A673 (cell line): Measurements from ENCODE around the gene CACNA2D3. TPM values are rescaled to one million over a fixed set of nuclear protein-coding genes. Genes with fewer than 3 reads are reported as not detected.

Experiments used
- BruUV-seq: library from RNA; stranded (reverse); fragments of 400-500 nt; replicated peaks from 2 replicates; lab custom pipeline; 2021; lab: Mats Ljungman, UMichigan
- CTCF ChIA-PET: fragments of 300-600 bp; sonication (Branson Sonifier 250); formaldehyde crosslinking; loops from one replicate; lab custom pipeline; 2022; ENCODE audit warnings: antibody characterized with exemption; lab: Charles Lee
- POLR2A ChIA-PET: fragments of 300-600 bp; sonication (Branson Sonifier 250); formaldehyde crosslinking; loops from one replicate; lab custom pipeline; 2022; ENCODE audit warnings: antibody characterized with exemption; ENCODE audit not compliant: low non-redundant PET; lab: Charles Lee
- DNase-seq: peaks from one replicate; pipeline ENCODE4 v3.0.0-alpha.2; 2015; ENCODE audit warnings: low spot score
- H3K27ac ChIP-seq: fragments of 200-600 bp; sonication (generic); 2 replicates; pipeline ENCODE4 v1.5.1; 2016; ENCODE audit warnings: mixed run types, low read depth, mild to moderate bottlenecking, mixed read lengths, antibody characterized with exemption, low read length; ENCODE audit not compliant: poor library complexity, severe bottlenecking
- H3K27me3 ChIP-seq: fragments of 200-600 bp; sonication (generic); replicated peaks from 2 replicates; pipeline ENCODE4 v1.6.1; 2017; ENCODE audit warnings: mixed run types, low read depth, mild to moderate bottlenecking, mixed read lengths, antibody characterized with exemption, low read length; ENCODE audit not compliant: insufficient read depth, poor library complexity
- H3K36me3 ChIP-seq: fragments of 200-600 bp; sonication (generic); 2 replicates; pipeline ENCODE4 v1.6.1; 2016; ENCODE audit warnings: mixed run types, mild to moderate bottlenecking, mixed read lengths, antibody characterized with exemption, low read length; ENCODE audit not compliant: insufficient read depth, poor library complexity, severe bottlenecking
- H3K4me1 ChIP-seq: fragments of 200-600 bp; sonication (generic); 2 replicates; pipeline ENCODE4 v1.6.1; 2017; ENCODE audit warnings: mixed run types, mild to moderate bottlenecking, mixed read lengths, antibody characterized with exemption, low read length; ENCODE audit not compliant: insufficient read depth, poor library complexity, severe bottlenecking
- H3K4me3 ChIP-seq: fragments of 200-600 bp; sonication (generic); 2 replicates; pipeline ENCODE4 v1.5.1; 2016; ENCODE audit warnings: low read depth, mixed run types, mild to moderate bottlenecking, mixed read lengths, low read length; ENCODE audit not compliant: poor library complexity, severe bottlenecking
- H3K9me3 ChIP-seq: fragments of 200-600 bp; sonication (generic); 2 replicates; pipeline ENCODE4 v1.6.1; 2016; ENCODE audit warnings: mixed run types, low read depth, mild to moderate bottlenecking, mixed read lengths, antibody characterized with exemption, low read length; ENCODE audit not compliant: poor library complexity, severe bottlenecking
- CTCF ChIP-seq: fragments of 300-800, 200-600 bp; sonication (generic); conservative IDR thresholded peaks from 2 replicates; pipeline ENCODE4 v1.5.1; 2017; ENCODE audit warnings: low read depth, mild to moderate bottlenecking, antibody characterized with exemption, low read length, moderate library complexity, mixed read lengths
- EZH2 ChIP-seq: fragments of 200-600 bp; sonication (generic); IDR thresholded peaks from 2 replicates; pipeline ENCODE4 v1.6.1; 2017; ENCODE audit warnings: borderline replicate concordance, low read depth, mild to moderate bottlenecking, mixed read lengths, antibody characterized with exemption, low read length; ENCODE audit not compliant: poor library complexity, severe bottlenecking
- intact Hi-C: fragments of 100-400 bp; cut with micrococcal nuclease; formaldehyde crosslinking; loops from one replicate; pipeline ENCODE4 v1.10.0; 2022; ENCODE audit not compliant: unreplicated experiment
- total RNA-seq: library from RNA; stranded (reverse); gene quantifications from 2 replicates; pipeline ENCODE4 v1.2.3, GENCODE V29; 2021

Gene CACNA2D3
- total RNA-seq, 1 experiment from 2014 or later: not detected

GRCh38 chr3:54604495-54604894, 482.1 kb downstream of the CACNA2D3 start:
- no TSS peak for BruUV-seq
- Histone ChIP-seq H3K4me1 (no peaks in the 10 kb centered on the region), H3K4me3 (no peak overlapping the region), H3K36me3 (no peaks in the 10 kb centered on the region), H3K27me3 (no peaks in the 10 kb centered on the region), H3K27ac (no peak overlapping the region), H3K9me3 (no peaks in the 10 kb centered on the region)
- no peak for DNase-seq
- ChIA-PET POLR2A (no interaction called here), CTCF (no interaction called here)
- intact Hi-C loops: no loop called here
- TF ChIP-seq CTCF: no peak
- TF ChIP-seq EZH2: no peak

GRCh38 chr3:54608041-54608440, 485.7 kb downstream of the CACNA2D3 start:
- BruUV-seq: no TSS peak
- H3K9me3 ChIP-seq: no peaks in the 10 kb centered on the region
- H3K4me3 ChIP-seq: no peak overlapping the region
- intact Hi-C loops: no loop called here
- no peak overlapping the region for H3K27ac ChIP-seq
- CTCF ChIA-PET: no interaction called here
- no peak for DNase-seq
- no peaks in the 10 kb centered on the region for H3K4me1 ChIP-seq
- no peak for TF ChIP-seq CTCF
- POLR2A ChIA-PET: no interaction called here
- no peaks in the 10 kb centered on the region for H3K27me3 ChIP-seq
- no peaks in the 10 kb centered on the region for H3K36me3 ChIP-seq

GRCh38 chr3:54619053-54619452, 496.7 kb downstream of the CACNA2D3 start:
- no peak for DNase-seq
- intact Hi-C loops: no loop called here
- Histone ChIP-seq H3K4me3 (no peak overlapping the region), H3K27me3 (no peaks in the 10 kb centered on the region), H3K4me1 (peaks cover 12% of the 10 kb centered on the region), H3K36me3 (no peaks in the 10 kb centered on the region), H3K9me3 (no peaks in the 10 kb centered on the region), H3K27ac (no peak overlapping the region)
- CTCF ChIA-PET: no interaction called here
- no peak for TF ChIP-seq EZH2
- no peak for TF ChIP-seq CTCF
- no TSS peak for BruUV-seq
- POLR2A ChIA-PET: no interaction called here
